SH-SY5Y (cell line): Measurements from ENCODE around the gene STAG1.

Experiments used
- GATA2 ChIP-seq: IDR thresholded peaks from 2 replicates; pipeline ENCODE4 v1.6.1; 2011; ENCODE audit warnings: mild to moderate bottlenecking, low read depth, low read length
- GATA3 ChIP-seq: IDR thresholded peaks from 2 replicates; pipeline ENCODE4 v1.6.1; 2011; ENCODE audit warnings: low read depth, mild to moderate bottlenecking, low read length, moderate library complexity

DNA sequence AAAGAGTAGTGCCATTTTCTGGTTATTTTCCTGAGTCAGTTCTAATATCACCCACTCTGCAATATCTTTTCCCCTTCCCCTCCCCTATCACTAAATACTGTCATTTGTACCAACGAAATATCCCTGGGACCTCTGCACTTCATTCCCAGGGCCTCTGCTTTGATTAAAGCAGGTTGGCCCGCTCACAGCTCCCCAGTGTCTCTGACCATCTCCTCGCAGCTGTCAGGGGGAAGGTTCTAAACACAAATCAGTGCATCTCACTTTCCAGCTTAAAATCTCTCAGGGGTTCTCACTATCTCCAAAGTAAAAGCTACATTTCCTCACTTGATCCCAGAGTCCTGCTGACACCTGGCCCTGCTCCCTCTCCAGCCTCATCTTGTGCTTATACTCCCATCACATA lies 38.6 kb upstream of the STAG1 start:
- TF ChIP-seq GATA2 (no peak), GATA3 (no peak)
